Measurements from ENCODE around the gene TRMT1.
"Not testable (repeated sequence)": the region's sequence is repeated elsewhere in the genome, so short reads cannot be mapped to it uniquely, and the experiment has no call there.

Gene TRMT1

DNA sequence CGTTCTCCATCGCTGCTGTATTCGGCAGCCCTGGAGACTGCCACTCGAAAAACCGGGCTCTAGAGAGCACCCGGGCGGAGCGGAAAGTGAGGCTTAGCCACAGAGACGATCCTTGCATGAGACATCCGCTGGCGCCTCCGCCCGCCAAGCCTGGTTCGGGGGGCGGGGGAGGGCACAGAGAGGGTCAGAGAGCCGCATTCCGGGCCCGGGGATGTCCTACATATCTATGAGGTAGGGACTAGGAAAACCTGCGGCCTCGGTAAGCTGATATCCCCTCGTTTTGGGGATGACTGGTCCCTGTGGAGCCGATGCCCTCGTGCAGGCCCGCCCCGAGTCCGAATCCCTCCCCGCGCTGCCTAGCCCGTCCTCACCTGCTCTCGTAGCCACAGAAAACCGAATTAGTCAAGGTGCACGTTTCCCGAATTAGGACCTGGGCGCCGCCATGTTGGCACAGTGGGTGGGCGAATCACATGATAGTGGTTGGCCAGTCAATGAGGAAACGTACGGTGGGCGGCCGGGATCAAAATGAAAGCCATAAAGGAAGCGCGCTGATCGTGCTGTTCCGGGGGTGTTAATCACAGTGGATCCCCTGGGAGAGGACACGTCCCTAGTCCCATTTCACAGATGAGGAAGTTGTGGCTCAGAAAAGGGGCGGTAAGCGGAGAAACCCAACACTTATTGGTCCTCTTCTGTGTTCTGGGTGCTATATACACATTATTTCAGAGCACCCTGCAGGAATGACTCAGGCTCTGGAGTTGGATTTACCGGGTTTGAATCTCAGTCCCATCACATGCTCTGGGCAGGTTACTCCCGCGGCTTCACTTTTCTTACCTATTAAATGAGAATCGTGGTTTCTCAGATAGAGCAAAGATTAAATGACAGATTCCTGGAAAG lies at the start of gene TRMT1:
TRMT1 (minus strand) TSS at position 459 of the 894 bp plus-strand sequence; CDS start at position 118, 341 bp downstream.
- Histone ChIP-seq H3K79me2 (ENCODE audit: control insufficient read depth, insufficient read depth, low read length, unreplicated experiment) (peaks cover 43% of the 10 kb centered on the region), H3K4me3 (ENCODE audit: low read depth, low read length) (peak within 1 kb of the TSS; percentile 96), H3K4me1 (ENCODE audit: control insufficient read depth, insufficient read depth, low read length, unreplicated experiment) (peaks cover 31% of the 10 kb centered on the region), H3K36me3 (ENCODE audit: insufficient read depth, low read length) (no peaks in the 10 kb centered on the region), H3K27me3 (ENCODE audit: insufficient read depth, low read length) (no peaks in the 10 kb centered on the region), H3K27ac (ENCODE audit: low read depth, low read length) (peak within 1 kb of the TSS; percentile 83), H2AFZ (ENCODE audit: low read length, unreplicated experiment) (peak within 1 kb of the TSS; percentile 85)

DNA sequence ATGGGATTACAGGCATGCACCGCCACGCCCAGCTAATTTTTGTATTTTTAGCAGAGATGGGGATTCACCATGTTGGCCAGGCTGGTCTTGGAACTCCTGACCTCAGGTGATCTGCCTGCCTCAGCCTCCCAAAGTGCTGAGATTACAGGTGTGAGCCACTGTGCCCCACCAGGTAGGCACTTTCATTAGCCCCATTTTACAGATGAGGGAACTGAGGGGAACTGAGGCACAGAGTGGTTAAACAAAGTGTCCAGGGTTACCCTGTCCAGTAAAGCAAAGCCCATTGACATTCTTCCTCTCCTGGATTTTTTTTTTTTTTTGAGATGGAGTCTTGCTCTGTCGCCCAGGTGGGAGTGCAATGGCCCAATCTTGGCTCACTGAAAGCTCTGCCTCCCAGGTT lies 49.6 kb upstream of the TRMT1 start:
- not testable (repeated sequence) for H3K79me2 ChIP-seq (ENCODE audit: control insufficient read depth, insufficient read depth, low read length, unreplicated experiment); H3K36me3 ChIP-seq (ENCODE audit: insufficient read depth, low read length); H3K27me3 ChIP-seq (ENCODE audit: insufficient read depth, low read length); H3K27ac ChIP-seq (ENCODE audit: low read depth, low read length); H2AFZ ChIP-seq (ENCODE audit: low read length, unreplicated experiment); H3K4me3 ChIP-seq (ENCODE audit: low read depth, low read length)
- peaks cover 39% of the 10 kb centered on the region for H3K4me1 ChIP-seq (ENCODE audit: control insufficient read depth, insufficient read depth, low read length, unreplicated experiment)

DNA sequence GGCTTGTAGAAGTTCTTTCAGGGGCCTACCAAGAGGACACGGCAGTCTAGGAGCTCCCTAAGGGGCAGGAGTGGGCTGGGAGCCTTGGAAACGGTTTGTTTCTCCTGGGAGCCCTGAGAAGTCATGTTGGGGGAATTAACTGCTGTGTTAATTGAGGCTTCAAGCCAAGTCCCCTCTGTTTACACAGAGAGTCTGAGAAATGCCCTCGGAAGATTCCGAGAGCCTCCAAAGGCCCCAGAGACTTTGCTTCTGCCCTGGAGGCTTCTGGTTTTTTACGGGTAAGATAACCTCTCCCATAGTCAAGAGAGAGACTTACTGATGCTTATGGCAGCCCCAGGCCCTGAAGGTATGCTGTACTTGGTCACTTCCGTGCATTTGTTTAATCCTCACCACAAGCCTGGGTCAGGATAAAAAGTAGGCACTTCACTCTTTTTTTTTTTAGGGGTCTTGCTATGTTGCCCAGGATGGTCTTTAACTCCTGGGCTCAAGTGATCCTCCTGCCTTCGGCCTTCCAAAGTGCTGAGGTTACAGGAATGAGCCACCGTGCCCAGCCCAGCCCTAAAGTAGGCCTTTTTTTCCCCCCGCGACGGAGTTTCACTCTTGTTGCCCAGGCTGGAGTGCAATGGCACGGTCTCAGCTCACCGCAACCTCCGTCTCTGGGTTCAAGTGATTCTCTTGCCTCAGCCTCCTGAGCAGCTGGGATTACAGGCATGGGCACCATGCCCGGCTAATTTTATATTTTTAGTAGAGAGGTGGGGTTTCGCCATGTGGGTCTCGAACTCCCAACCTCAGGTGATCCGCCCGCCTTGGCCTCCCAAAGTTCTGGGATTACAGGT lies 48.8 kb upstream of the TRMT1 start:
- no peaks in the 10 kb centered on the region for H3K27me3 ChIP-seq (ENCODE audit: insufficient read depth, low read length)
- H3K36me3 ChIP-seq (ENCODE audit: insufficient read depth, low read length): no peaks in the 10 kb centered on the region
- H3K4me1 ChIP-seq (ENCODE audit: control insufficient read depth, insufficient read depth, low read length, unreplicated experiment): peaks cover 39% of the 10 kb centered on the region
- no peaks in the 10 kb centered on the region for H3K79me2 ChIP-seq (ENCODE audit: control insufficient read depth, insufficient read depth, low read length, unreplicated experiment)
- no peak overlapping the region for H3K4me3 ChIP-seq (ENCODE audit: low read depth, low read length)
- H2AFZ ChIP-seq (ENCODE audit: low read length, unreplicated experiment): no peak overlapping the region
- peak overlapping the region; percentile 92 for H3K27ac ChIP-seq (ENCODE audit: low read depth, low read length)

DNA sequence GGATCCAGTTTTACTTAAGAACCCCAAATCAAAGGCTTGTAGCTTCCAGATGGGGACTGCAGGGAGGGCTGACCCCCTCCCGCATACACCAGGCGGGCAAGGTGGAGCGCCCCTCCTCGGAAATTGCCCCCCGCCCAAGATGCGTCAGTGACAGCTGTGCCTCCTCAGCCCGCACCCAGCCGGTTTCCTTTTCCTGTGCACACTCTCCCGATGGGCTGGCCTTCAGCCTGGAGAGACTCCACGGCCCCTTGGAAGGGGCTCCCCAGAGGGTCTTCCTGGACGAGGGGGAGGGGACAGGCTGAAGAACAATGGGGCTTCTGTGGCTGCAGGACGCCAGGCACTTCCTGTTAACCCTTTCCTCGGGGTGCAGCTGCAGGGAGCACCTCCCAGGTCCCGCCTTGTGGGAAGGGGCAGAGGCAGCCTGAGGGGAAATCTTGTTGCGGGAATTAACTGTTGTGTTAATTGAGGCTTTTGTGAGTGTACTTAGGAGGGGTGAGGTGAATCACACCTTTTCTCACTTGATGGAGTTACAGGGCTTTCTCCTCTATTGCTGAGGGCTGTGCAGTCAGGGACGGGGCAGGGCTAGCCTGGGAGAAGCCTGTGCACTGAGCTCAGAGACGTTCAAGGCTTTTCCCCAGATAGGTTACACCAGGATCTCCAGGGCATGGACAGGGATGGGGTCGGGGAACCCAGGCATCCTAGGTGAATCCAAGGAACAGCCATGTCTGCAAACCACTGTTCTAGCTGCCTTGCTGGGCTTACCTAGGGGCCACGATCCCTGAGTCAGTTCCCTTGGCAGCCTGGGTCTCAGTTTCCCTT lies 48.0 kb upstream of the TRMT1 start:
- Histone ChIP-seq H3K36me3 (ENCODE audit: insufficient read depth, low read length) (no peaks in the 10 kb centered on the region), H3K4me1 (ENCODE audit: control insufficient read depth, insufficient read depth, low read length, unreplicated experiment) (peaks cover 32% of the 10 kb centered on the region), H3K79me2 (ENCODE audit: control insufficient read depth, insufficient read depth, low read length, unreplicated experiment) (no peaks in the 10 kb centered on the region), H3K4me3 (ENCODE audit: low read depth, low read length) (peak overlapping the region; percentile 72), H3K27me3 (ENCODE audit: insufficient read depth, low read length) (no peaks in the 10 kb centered on the region), H3K27ac (ENCODE audit: low read depth, low read length) (peak overlapping the region; percentile 92), H2AFZ (ENCODE audit: low read length, unreplicated experiment) (no peak overlapping the region)

DNA sequence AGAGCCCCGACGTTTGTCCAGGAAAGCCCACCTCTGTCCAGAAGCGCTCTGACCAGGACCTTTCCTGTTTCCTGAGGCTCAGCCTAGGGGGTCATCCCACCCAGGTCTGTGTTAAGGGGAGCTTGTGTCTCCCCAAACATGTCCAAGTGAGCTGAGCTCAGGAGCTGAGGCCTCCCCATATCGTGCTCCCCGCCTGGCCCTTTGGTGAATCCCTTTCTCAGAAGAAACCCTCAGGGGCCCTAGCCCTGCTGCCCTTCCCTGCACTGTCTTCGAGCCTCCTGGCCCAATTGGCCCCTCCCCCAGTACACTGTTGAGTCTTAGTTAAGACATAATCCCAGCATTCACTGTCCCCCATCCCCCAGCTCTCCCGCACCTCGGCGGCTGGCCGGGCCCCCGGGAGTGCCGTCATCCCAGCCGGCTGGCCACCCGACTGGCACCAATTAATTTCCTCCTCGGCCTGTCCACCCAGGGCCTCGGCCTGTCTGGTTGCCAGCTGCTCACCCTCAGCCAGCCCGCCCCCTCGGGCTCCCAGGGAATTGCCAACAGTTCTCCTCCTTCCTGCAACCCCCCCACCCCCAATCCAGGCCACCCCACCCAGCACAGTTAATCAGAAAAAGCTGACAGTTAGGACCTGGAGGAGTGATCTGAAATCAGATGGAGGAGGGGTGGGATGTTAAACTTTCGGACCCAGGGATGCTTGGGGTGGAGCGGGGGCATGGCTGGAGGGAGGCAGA lies 47.2 kb upstream of the TRMT1 start:
- no peaks in the 10 kb centered on the region for H3K79me2 ChIP-seq (ENCODE audit: control insufficient read depth, insufficient read depth, low read length, unreplicated experiment)
- peak overlapping the region; percentile 4 for H2AFZ ChIP-seq (ENCODE audit: low read length, unreplicated experiment)
- no peaks in the 10 kb centered on the region for H3K27me3 ChIP-seq (ENCODE audit: insufficient read depth, low read length)
- peak overlapping the region; percentile 72 for H3K4me3 ChIP-seq (ENCODE audit: low read depth, low read length)
- H3K27ac ChIP-seq (ENCODE audit: low read depth, low read length): peak overlapping the region; percentile 92
- H3K4me1 ChIP-seq (ENCODE audit: control insufficient read depth, insufficient read depth, low read length, unreplicated experiment): peaks cover 27% of the 10 kb centered on the region
- no peaks in the 10 kb centered on the region for H3K36me3 ChIP-seq (ENCODE audit: insufficient read depth, low read length)

DNA sequence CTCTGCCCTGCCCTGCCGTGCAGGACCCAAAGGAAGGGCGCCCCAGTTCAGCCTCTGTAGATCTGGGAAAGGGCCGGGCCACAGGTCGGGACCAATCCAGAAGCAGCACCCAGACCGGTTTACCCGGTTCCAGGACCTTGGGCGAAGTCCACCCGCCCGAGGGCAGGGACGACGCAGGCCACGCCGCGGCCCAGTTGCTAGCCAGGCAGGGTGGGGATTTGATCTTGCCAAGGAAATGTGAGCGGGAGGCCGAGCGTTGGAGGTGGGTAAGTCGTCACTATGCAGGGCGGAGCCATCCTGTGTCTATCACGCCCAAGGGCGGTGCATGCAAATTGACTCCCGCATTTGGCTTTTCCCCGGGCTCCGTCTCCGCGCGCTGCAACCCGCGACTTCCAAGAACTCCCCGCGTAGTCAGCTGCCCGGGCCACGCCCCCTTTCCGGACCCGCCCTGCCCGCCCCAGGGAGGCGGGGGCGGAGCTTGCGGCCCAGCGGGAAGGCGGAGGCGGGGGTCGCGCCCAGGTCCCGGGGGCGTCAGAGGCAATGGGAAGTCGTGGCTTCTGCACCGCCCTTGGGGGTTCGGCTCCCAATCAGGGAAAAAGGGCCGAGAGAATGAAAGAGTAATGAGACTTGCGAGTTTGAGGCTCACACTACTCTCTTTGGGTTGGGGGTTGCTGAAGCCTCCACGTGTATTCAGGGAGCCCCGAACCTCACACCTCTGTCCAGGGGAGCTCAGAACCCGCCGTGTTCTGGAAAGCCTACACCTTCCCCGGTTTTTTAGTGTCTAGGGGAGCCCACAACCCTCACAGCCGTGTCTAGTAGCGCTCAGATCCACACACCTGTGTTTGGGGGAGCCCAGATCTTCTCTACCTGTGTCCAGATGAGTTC lies 46.4 kb upstream of the TRMT1 start:
- peak overlapping the region; percentile 73 for H2AFZ ChIP-seq (ENCODE audit: low read length, unreplicated experiment)
- no peaks in the 10 kb centered on the region for H3K36me3 ChIP-seq (ENCODE audit: insufficient read depth, low read length)
- no peaks in the 10 kb centered on the region for H3K27me3 ChIP-seq (ENCODE audit: insufficient read depth, low read length)
- no peaks in the 10 kb centered on the region for H3K79me2 ChIP-seq (ENCODE audit: control insufficient read depth, insufficient read depth, low read length, unreplicated experiment)
- H3K27ac ChIP-seq (ENCODE audit: low read depth, low read length): peak overlapping the region; percentile 92
- H3K4me1 ChIP-seq (ENCODE audit: control insufficient read depth, insufficient read depth, low read length, unreplicated experiment): peaks cover 27% of the 10 kb centered on the region
- H3K4me3 ChIP-seq (ENCODE audit: low read depth, low read length): peak overlapping the region; percentile 72

DNA sequence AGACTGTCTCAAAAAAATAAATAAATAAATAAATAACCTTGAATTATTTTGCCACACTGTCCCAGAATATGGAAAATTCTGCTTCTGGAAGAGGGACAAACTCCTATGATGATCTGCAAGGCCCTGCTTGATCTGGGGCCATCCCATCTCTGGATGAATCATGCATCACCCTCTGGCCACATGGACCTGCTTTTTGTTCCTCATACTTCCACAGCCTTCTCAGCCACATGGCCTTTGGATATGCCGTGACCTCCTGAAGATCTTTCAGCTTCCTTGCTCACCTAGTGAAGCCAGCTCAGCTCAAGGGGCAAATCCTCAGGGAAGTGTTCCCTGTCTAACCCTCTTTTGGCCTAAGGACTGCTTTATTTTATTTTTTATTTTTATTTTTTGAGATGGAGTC lies 44.0 kb upstream of the TRMT1 start:
- H3K27me3 ChIP-seq (ENCODE audit: insufficient read depth, low read length): no peaks in the 10 kb centered on the region
- no peak overlapping the region for H3K27ac ChIP-seq (ENCODE audit: low read depth, low read length)
- no peaks in the 10 kb centered on the region for H3K79me2 ChIP-seq (ENCODE audit: control insufficient read depth, insufficient read depth, low read length, unreplicated experiment)
- H3K4me1 ChIP-seq (ENCODE audit: control insufficient read depth, insufficient read depth, low read length, unreplicated experiment): peaks cover 31% of the 10 kb centered on the region
- no peak overlapping the region for H3K4me3 ChIP-seq (ENCODE audit: low read depth, low read length)
- H3K36me3 ChIP-seq (ENCODE audit: insufficient read depth, low read length): no peaks in the 10 kb centered on the region
- H2AFZ ChIP-seq (ENCODE audit: low read length, unreplicated experiment): no peak overlapping the region

DNA sequence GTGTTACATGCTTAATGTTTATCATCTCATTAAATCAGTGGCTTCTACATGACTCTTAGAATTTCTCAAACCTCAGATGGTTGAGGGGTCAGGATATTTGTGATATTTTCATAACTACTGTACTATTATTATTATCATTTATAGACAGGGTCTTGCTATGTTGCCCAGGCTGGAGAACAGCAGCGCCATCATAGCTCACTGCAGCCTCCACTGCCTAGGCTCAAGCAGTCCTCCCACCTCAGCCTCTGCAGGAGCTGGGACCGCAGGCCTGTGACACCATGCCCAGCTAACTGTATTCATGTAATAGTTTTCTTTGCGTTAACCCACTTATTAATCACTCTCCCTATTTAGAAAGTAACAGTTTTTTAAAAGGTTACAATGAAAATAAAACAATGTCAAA lies 43.2 kb upstream of the TRMT1 start:
- Histone ChIP-seq H3K79me2 (ENCODE audit: control insufficient read depth, insufficient read depth, low read length, unreplicated experiment) (peaks cover under 1% of the 10 kb centered on the region), H3K27me3 (ENCODE audit: insufficient read depth, low read length) (no peaks in the 10 kb centered on the region), H3K4me1 (ENCODE audit: control insufficient read depth, insufficient read depth, low read length, unreplicated experiment) (peaks cover 27% of the 10 kb centered on the region), H3K36me3 (ENCODE audit: insufficient read depth, low read length) (no peaks in the 10 kb centered on the region), H3K27ac (ENCODE audit: low read depth, low read length) (no peak overlapping the region), H3K4me3 (ENCODE audit: low read depth, low read length) (no peak overlapping the region), H2AFZ (ENCODE audit: low read length, unreplicated experiment) (no peak overlapping the region)

All from ACC112 (cell line).